Measurements from ENCODE around the gene ARHGEF19. TPM values are rescaled to one million over a fixed set of nuclear protein-coding genes. Genes with fewer than 3 reads are reported as not detected.

Gene ARHGEF19
- total and polyA plus RNA-seq, 2 of the 4 experiments (the other 2 are of a cell fraction): 4.5 to 16.8 TPM

GRCh38 chr1:16206547-16207317, 5.7 kb downstream of the ARHGEF19 start (continued):
- peak; percentile 59; the same call in 1 of the 2 replicates for TF ChIP-seq MXI1 (IDR thresholded peaks at IDR 0.05; ENCODE audit: borderline replicate concordance, low read depth, low read length)

DNA sequence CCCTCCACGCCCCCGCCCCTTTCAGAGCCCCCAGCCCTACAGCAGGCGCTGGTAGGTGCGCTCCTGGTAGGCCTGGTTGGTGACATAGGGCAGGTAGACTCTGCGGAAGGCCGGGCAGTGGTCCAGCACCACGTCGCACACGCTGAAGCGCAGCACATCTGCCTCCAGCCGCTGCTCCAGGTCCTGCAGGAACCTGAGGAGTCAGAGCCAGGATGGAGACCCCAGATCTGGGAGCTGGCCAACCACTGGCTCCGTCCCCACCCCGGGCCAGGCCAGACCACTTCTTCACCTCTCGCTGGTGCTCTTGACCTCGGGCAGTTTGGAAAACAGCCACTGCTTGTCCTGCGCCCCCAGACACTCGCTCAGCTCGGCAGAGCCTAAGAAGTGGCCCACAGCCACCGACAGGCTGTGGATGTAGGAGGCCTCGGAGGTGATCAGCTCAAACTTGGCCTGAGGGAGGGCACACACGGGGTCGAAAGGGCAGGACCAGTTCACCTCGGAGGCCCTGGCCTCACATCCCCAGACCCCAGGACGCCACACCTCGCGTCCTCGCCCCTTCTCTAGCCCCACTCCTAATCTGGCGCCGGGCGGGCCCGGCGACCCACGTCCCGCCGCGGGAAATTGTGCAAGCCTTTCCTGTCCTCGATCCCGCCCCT, 6.4 kb downstream of the ARHGEF19 start:
- ATAC-seq (ENCODE audit: low read depth) (peak; percentile 5), DNase-seq (no peak)
- ChIA-PET POLR2A (ENCODE audit: unreplicated experiment) (no interaction called here), CTCF (interaction anchor here (0.5 kb wide), 1 partner anchor 73 kb away, joined by 3 read pairs; no protein-coding TSS in a partner anchor)
- Histone ChIP-seq H4K91ac (ENCODE audit: insufficient read depth, low read depth, low read length) (peak overlapping the region; percentile 92), H3K4me2 (ENCODE audit: low read depth, low read length) (peak overlapping the region; percentile 95), H4K20me1 (ENCODE audit: insufficient read depth, low read length) (no peaks in the 10 kb centered on the region; the same call in 1 of the 2 replicates), H3K4me3 (ENCODE audit: insufficient read depth, low read depth, low read length) (peak overlapping the region; percentile 63), H4K5ac (ENCODE audit: low read depth, low read length) (peak overlapping the region; percentile 99), H3K4me1 (ENCODE audit: control insufficient read depth, insufficient read depth, low read length) (peaks cover 9% of the 10 kb centered on the region), H4K8ac (ENCODE audit: low read depth in 2 of 2, low read length in 2 of 2) (peak overlapping the region; percentile 96 to 98), H2AK9ac (replicated peaks; ENCODE audit: low read depth, low read length, poor library complexity) (peak overlapping the region; percentile 99), H3K23ac (ENCODE audit: low read depth, low read length) (peak overlapping the region; percentile 83; the same call in 1 of the 2 replicates), H3K9me3 (ENCODE audit: control insufficient read depth, insufficient read depth, low read length) (no peaks in the 10 kb centered on the region), H3K14ac (replicated peaks; ENCODE audit: low read depth, low read length) (peak overlapping the region; percentile 95), H3K9me1 (ENCODE audit: insufficient read depth, low read length) (peaks cover 6% of the 10 kb centered on the region; the same call in 1 of the 2 replicates), H3K27me3 (ENCODE audit: control insufficient read depth, insufficient read depth, low read length) (no peaks in the 10 kb centered on the region), H3K79me1 (ENCODE audit: low read depth in 1 of 2, low read length in 2 of 2) (peaks cover 7 to 21% of the 10 kb centered on the region in 2 experiments; a peak in 3 of 4 replicates), H2BK20ac (ENCODE audit: low read depth, low read length) (0 out of 2 replicates have a peak overlapping the region, but pooled peaks have one; percentile 16), H2AFZ (replicated peaks; ENCODE audit: low read length, poor library complexity) (peak overlapping the region; percentile 95), H2BK120ac (ENCODE audit: low read depth, low read length) (peak overlapping the region; percentile 71), H3K9ac (ENCODE audit: low read depth, low read length) (peak overlapping the region; percentile 88), H2AK5ac (ENCODE audit: low read depth, low read length) (peak overlapping the region; percentile 84), H3K4ac (ENCODE audit: low read depth, low read length) (peak overlapping the region; percentile 97), H3K36me3 (ENCODE audit: control insufficient read depth, insufficient read depth, low read length) (peaks cover 2% of the 10 kb centered on the region), H3K27ac (ENCODE audit: insufficient read depth, low read length) (peak overlapping the region; percentile 85), H3K18ac (ENCODE audit: low read depth, low read length) (peak overlapping the region; percentile 84), H2BK5ac (ENCODE audit: low read depth, low read length, poor library complexity, severe bottlenecking) (peak overlapping the region; percentile 74), H3K56ac (ENCODE audit: extremely low read depth, insufficient read depth, low read length) (peak overlapping the region; percentile 52; the same call in 1 of the 2 replicates), H2BK15ac (ENCODE audit: low read depth, low read length) (peak overlapping the region; percentile 11; the same call in 1 of the 3 replicates)
- BruUV-seq (replicated peaks): no TSS peak
- in situ Hi-C loops (cut with MboI; ENCODE audit: low sequenced_read_pairs) (no loop called here), dilution Hi-C loops (cut with HindIII; ENCODE audit: low sequenced_read_pairs, unreplicated experiment) (no loop called here), intact Hi-C loops (cut with micrococcal nuclease) (loop anchor here (5.0 kb wide), 2 partner anchors 36 to 161 kb away; partner anchors contain the start of gene SZRD1)
- peak; percentile 87 for TF ChIP-seq CEBPB (IDR thresholded peaks at IDR 0.05; ENCODE audit: low read depth, low read length)
- TF ChIP-seq RFX5 (IDR thresholded peaks at IDR 0.05; ENCODE audit: low read depth, low read length): no peak
- 98% methylated on average over 7 of the region's 38 CpGs; no CpG with 5 or more reads in 1 of the 2 experiments for WGBS, 2 experiments (ENCODE audit: extremely low coverage in 2 of 2, insufficient read length in 1 of 2)
